OCI-LY3 (cell line): ENCODE results near the gene HERC3.

Experiments
- EZH2phosphoT487 ChIP-seq: fragments of 200-600 bp; shearing (Covaris generic); IDR thresholded peaks from 2 replicates; pipeline ENCODE4 v1.6.1; 2018; ENCODE audit warnings: antibody characterized with exemption, mixed run types, low read depth
- TF ChIP-seq, protein P1 (sequence below): fragments of 200-600, 300-600 bp; sonication (generic); IDR thresholded peaks from 2 replicates; pipeline ENCODE4 v1.5.1; 2014; ENCODE audit warnings: antibody characterized with exemption, low read length, low read depth

DNA sequence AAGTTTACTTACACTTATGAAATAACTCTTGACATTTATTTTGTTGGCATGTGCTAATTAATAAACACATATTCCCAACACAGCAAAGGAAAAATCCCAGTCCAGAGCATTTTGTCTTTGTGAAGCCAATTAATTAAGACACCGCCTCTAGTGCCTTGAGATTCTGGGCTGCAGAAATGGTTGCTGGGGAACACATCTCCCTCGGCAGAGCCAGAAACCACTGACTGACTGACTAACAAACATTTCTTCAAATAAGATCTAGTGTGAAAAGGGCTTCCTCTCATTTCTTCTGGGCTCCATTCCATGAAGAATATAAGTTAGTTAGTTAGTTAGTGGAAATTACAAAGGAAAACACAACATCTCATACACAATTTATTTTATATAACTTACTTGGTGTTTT lies 133.7 kb downstream of the HERC3 start:
- TF ChIP-seq, protein P1, sequence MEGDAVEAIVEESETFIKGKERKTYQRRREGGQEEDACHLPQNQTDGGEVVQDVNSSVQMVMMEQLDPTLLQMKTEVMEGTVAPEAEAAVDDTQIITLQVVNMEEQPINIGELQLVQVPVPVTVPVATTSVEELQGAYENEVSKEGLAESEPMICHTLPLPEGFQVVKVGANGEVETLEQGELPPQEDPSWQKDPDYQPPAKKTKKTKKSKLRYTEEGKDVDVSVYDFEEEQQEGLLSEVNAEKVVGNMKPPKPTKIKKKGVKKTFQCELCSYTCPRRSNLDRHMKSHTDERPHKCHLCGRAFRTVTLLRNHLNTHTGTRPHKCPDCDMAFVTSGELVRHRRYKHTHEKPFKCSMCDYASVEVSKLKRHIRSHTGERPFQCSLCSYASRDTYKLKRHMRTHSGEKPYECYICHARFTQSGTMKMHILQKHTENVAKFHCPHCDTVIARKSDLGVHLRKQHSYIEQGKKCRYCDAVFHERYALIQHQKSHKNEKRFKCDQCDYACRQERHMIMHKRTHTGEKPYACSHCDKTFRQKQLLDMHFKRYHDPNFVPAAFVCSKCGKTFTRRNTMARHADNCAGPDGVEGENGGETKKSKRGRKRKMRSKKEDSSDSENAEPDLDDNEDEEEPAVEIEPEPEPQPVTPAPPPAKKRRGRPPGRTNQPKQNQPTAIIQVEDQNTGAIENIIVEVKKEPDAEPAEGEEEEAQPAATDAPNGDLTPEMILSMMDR = no peak
- no peak for TF ChIP-seq EZH2phosphoT487
